ENCODE measurements around the gene TMEM38B.
A peak's percentile ranks its signal among the peaks of the same experiment; 100 is the strongest.

Gene TMEM38B

GRCh38 chr9:105658351-105658750 lies 36.0 kb upstream of the TMEM38B start:
- no peak for DNase-seq (ENCODE audit: low spot score)
- TF ChIP-seq, protein P1, sequence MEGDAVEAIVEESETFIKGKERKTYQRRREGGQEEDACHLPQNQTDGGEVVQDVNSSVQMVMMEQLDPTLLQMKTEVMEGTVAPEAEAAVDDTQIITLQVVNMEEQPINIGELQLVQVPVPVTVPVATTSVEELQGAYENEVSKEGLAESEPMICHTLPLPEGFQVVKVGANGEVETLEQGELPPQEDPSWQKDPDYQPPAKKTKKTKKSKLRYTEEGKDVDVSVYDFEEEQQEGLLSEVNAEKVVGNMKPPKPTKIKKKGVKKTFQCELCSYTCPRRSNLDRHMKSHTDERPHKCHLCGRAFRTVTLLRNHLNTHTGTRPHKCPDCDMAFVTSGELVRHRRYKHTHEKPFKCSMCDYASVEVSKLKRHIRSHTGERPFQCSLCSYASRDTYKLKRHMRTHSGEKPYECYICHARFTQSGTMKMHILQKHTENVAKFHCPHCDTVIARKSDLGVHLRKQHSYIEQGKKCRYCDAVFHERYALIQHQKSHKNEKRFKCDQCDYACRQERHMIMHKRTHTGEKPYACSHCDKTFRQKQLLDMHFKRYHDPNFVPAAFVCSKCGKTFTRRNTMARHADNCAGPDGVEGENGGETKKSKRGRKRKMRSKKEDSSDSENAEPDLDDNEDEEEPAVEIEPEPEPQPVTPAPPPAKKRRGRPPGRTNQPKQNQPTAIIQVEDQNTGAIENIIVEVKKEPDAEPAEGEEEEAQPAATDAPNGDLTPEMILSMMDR (IDR thresholded peaks at IDR 0.05; ENCODE audit: borderline replicate concordance, control extremely low read depth, extremely low read depth, insufficient read depth, missing control alignments) = no peak
- in situ Hi-C loops (cut with MboI; ENCODE audit: low sequenced_read_pairs, unreplicated experiment) = no loop called here

DNA sequence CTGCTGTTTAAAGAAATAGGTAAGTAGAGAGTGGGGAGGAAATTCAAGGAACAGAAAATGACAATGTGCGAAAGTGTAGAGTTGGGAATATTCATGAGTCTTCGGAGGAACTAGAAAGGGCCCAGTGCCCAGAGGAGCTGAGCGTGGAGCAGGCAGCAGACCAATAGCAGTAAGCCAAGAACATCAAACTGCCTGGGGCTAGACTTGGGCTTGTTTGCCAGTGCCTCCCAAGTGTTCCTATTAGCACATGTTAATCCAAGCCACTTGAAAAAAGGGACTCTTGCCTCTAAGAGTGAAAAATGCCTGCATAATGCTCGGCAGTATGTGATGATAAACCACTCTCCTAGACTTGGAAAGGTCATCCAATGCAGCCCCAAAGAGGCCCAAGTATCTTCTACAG lies 33.3 kb upstream of the TMEM38B start:
- in situ Hi-C loops (cut with MboI; ENCODE audit: low sequenced_read_pairs, unreplicated experiment) = no loop called here
- TF ChIP-seq, protein P1 (IDR thresholded peaks at IDR 0.05; ENCODE audit: borderline replicate concordance, control extremely low read depth, extremely low read depth, insufficient read depth, missing control alignments) = no peak
- no peak for DNase-seq (ENCODE audit: low spot score)

- DNase-seq (ENCODE audit: low spot score) = peak; percentile 42
- TF ChIP-seq, protein P1 (IDR thresholded peaks at IDR 0.05; ENCODE audit: borderline replicate concordance, control extremely low read depth, extremely low read depth, insufficient read depth, missing control alignments) = no peak
- in situ Hi-C loops (cut with MboI; ENCODE audit: low sequenced_read_pairs, unreplicated experiment) = no loop called here
Observed at GRCh38 chr9:105662184-105663104, 31.9 kb upstream of the TMEM38B start, which contains the start of gene TAL2. Gene TAL2, plus strand, starts transcription at chr9:105662457. Its CDS starts 40 bp downstream, at chr9:105662497.

DNA sequence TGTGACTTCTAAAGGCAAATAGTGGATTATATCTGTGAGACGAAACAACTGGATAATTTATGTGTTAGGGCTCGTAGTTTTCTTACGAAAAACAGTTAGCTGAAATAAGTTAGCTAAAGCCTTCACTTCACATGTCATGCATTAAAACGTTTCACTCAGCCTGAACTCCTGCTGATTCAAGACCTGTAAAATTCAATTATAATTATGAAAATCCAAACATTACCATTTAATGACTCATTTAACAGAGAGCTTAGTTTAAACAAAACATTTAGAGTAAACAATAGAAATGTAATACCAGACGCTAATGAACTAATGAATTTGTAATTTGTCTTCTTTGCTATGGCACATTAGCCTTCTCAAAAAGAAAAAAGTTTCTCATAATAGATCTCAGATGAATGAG lies 30.4 kb upstream of the TMEM38B start:
- in situ Hi-C loops (cut with MboI; ENCODE audit: low sequenced_read_pairs, unreplicated experiment) = no loop called here
- TF ChIP-seq, protein P1 (IDR thresholded peaks at IDR 0.05; ENCODE audit: borderline replicate concordance, control extremely low read depth, extremely low read depth, insufficient read depth, missing control alignments) = no peak
- no peak for DNase-seq (ENCODE audit: low spot score)

DNA sequence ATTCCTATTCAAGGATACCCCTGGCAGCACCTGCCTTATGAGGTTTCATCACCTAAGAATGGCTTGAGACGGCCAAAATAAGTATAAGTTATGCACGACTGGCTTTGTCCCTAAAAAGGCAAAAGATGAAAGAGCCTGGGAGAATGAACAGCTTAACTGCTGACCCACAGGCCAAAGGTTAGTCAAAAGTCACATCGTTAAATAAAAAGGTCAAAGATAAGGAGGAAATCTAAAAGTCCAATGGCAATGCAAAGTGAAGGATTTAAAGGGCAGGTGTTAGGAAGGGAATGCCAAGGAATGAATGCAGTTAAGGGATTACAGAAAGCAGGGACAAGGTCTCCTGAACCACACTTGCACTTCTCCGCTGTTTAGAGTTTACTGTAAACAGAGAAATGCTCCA lies 26.5 kb upstream of the TMEM38B start:
- DNase-seq (ENCODE audit: low spot score) = no peak
- in situ Hi-C loops (cut with MboI; ENCODE audit: low sequenced_read_pairs, unreplicated experiment) = no loop called here
- TF ChIP-seq, protein P1 (IDR thresholded peaks at IDR 0.05; ENCODE audit: borderline replicate concordance, control extremely low read depth, extremely low read depth, insufficient read depth, missing control alignments) = no peak

DNA sequence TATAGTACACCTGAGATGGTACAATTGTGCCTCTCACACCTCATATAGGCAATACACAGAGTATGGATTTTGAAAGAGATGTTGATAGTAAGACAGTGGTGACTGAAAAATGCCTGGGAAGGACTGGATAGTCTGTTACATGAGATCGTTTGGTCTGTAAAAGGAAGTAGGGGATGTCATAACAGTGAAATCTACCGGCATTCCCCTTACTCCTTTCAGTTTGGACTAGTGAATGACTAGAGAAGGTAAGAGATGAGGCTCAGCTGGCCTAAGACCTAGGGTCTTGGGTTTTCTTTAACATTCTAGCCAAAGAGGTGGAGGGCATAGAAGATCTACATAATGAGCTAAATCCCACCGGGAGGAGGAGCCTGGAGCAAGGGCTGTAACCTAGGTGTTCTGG lies 24.0 kb upstream of the TMEM38B start:
- in situ Hi-C loops (cut with MboI; ENCODE audit: low sequenced_read_pairs, unreplicated experiment) = no loop called here

More for the DNA sequence above, 24.0 kb upstream of the TMEM38B start:
- TF ChIP-seq, protein P1 (IDR thresholded peaks at IDR 0.05; ENCODE audit: borderline replicate concordance, control extremely low read depth, extremely low read depth, insufficient read depth, missing control alignments) = no peak
- DNase-seq (ENCODE audit: low spot score) = no peak

Data from GM13976 (cell line).